Panc1 (cell line): Measurements from ENCODE around the gene TM2D1. TPM values are rescaled to one million over a fixed set of nuclear protein-coding genes. Genes with fewer than 3 reads are reported as not detected.
"Not testable (repeated sequence)": the region's sequence is repeated elsewhere in the genome, so short reads cannot be mapped to it uniquely, and the experiment has no call there.

Experiments
- ATAC-seq: fragments of 200-7000 bp; cut with Tn5 transposase; 2 replicates; pipeline ENCODE4 v1.9.1; 2020; ENCODE audit warnings: mild to moderate bottlenecking, moderate library complexity
- BruUV-seq: library from RNA; stranded (reverse); fragments of 400-500 nt; replicated peaks from 2 replicates; lab custom pipeline; 2021; lab: Mats Ljungman, UMichigan
- CTCF ChIA-PET: fragments of 300-600 bp; sonication (Branson Sonifier 250); formaldehyde crosslinking; loops from one replicate; lab custom pipeline; 2022; ENCODE audit warnings: antibody characterized with exemption; lab: Charles Lee
- POLR2A ChIA-PET: fragments of 300-600 bp; sonication (Branson Sonifier 250); formaldehyde crosslinking; loops from one replicate; lab custom pipeline; 2022; ENCODE audit warnings: antibody characterized with exemption; lab: Charles Lee
- DNase-seq: peaks from one replicate; pipeline ENCODE4 v3.0.0-alpha.2; 2010; ENCODE audit warnings: low read depth, low spot score
- H3K27ac ChIP-seq: 2 replicates; pipeline ENCODE4 v1.5.1; 2011; ENCODE audit warnings: mild to moderate bottlenecking, low read length, inconsistent platforms
- H3K27me3 ChIP-seq: fragments of 200-500 bp; sonication (Bioruptor generic); 2 replicates; pipeline ENCODE4 v1.6.0; 2014; ENCODE audit warnings: low read length, inconsistent platforms; ENCODE audit not compliant: control insufficient read depth, insufficient read depth
- H3K36me3 ChIP-seq: fragments of 200-500 bp; sonication (Bioruptor generic); 2 replicates; pipeline ENCODE4 v1.5.1; 2014; ENCODE audit warnings: inconsistent platforms, mild to moderate bottlenecking, low read length, moderate library complexity; ENCODE audit not compliant: control insufficient read depth, insufficient read depth
- H3K4me1 ChIP-seq: 2 replicates; pipeline ENCODE4 v1.5.1; 2011; ENCODE audit warnings: inconsistent platforms, mild to moderate bottlenecking, low read length, moderate library complexity; ENCODE audit not compliant: control insufficient read depth, insufficient read depth
- H3K4me3 ChIP-seq, 2 experiments: 2 replicates each; pipeline ENCODE4 v1.5.1; 2011 to 2012; ENCODE audit warnings: low read depth in 2 of 2, low read length in 2 of 2, mild to moderate bottlenecking in 2 of 2, inconsistent platforms in 1 of 2, moderate library complexity in 1 of 2
- H3K9me3 ChIP-seq: fragments of 200-500 bp; sonication (Bioruptor generic); 2 replicates; pipeline ENCODE4 v1.5.1; 2014; ENCODE audit warnings: low read depth, mild to moderate bottlenecking, inconsistent platforms, low read length, moderate library complexity; ENCODE audit not compliant: control insufficient read depth, insufficient read depth
- CTCF ChIP-seq: fragments of 450-650 bp; IDR thresholded peaks from 2 replicates; pipeline ENCODE4 v1.5.1; 2017; ENCODE audit warnings: mild to moderate bottlenecking
- POLR2AphosphoS5 ChIP-seq: IDR thresholded peaks from 2 replicates; pipeline ENCODE4 v1.6.1; 2012; ENCODE audit warnings: mild to moderate bottlenecking, low read depth, low read length, moderate library complexity
- REST ChIP-seq, 2 experiments: IDR thresholded peaks; 2 replicates each; pipeline ENCODE4 v1.6.1; 2011 to 2012; ENCODE audit warnings: low read depth in 2 of 2, control low read depth in 1 of 2, low read length in 1 of 2, mild to moderate bottlenecking in 1 of 2, moderate library complexity in 1 of 2; ENCODE audit not compliant: insufficient read depth in 1 of 2
- SIN3A ChIP-seq: IDR thresholded peaks from 2 replicates; pipeline ENCODE4 v1.6.1; 2012; ENCODE audit warnings: low read depth, mild to moderate bottlenecking, low read length, moderate library complexity, borderline replicate concordance; ENCODE audit not compliant: insufficient read depth
- TCF7L2 ChIP-seq: IDR thresholded peaks from 2 replicates; pipeline ENCODE4 v1.6.1; 2011; ENCODE audit warnings: mild to moderate bottlenecking, low read depth, low read length, inconsistent platforms
- in situ Hi-C: cut with HindIII; loops from 2 replicates; pipeline ENCODE4 v1.10.0; 2016; ENCODE audit warnings: low sequenced_read_pairs, low pct_unique_long_range_greater_than_20kb
- intact Hi-C: fragments of 100-400 bp; cut with micrococcal nuclease; formaldehyde crosslinking; loops from one replicate; pipeline ENCODE4 v1.10.0; 2022; ENCODE audit not compliant: unreplicated experiment
- total RNA-seq: library from RNA; stranded (reverse); gene quantifications from one replicate; pipeline ENCODE4 v1.2.1, GENCODE V29; 2021; ENCODE audit not compliant: unreplicated experiment

The TM2D1 gene
- total RNA-seq, 1 experiment from 2014 or later, result 43.2 TPM

- TF ChIP-seq REST (IDR thresholded peaks at IDR 0.05; ENCODE audit: insufficient read depth in 1 of 2, low read depth in 2 of 2, low read length in 1 of 2) (no peak), CTCF (no peak), TCF7L2 (no peak)
- no peak overlapping the region for H3K4me3 ChIP-seq
- intact Hi-C loops (no loop called here), in situ Hi-C loops (no loop called here)
- POLR2A ChIA-PET, result interaction anchor here (0.6 kb wide), 1 partner anchor 400 kb away, joined by 3 read pairs; no protein-coding TSS in a partner anchor
- BruUV-seq, result no TSS peak
- CTCF ChIA-PET, result interaction anchor here (0.6 kb wide), 1 partner anchor 610 kb away, joined by 3 read pairs; no protein-coding TSS in a partner anchor
- ATAC-seq (no peak), DNase-seq (no peak)
- H3K27ac ChIP-seq, result no peak overlapping the region
- H3K9me3 ChIP-seq, result no peaks in the 10 kb centered on the region
- peaks cover 9% of the 10 kb centered on the region for H3K36me3 ChIP-seq
- H3K4me1 ChIP-seq, result peaks cover 12% of the 10 kb centered on the region; the same call in 1 of the 2 replicates
- no peaks in the 10 kb centered on the region for H3K27me3 ChIP-seq
Observed at GRCh38 chr1:61727544-61727943, 2.6 kb upstream of the TM2D1 start.

- H3K27me3 ChIP-seq, result no peaks in the 10 kb centered on the region
- H3K36me3 ChIP-seq, result peaks cover 9% of the 10 kb centered on the region
- peak overlapping the region; percentile 95 to 96 for H3K4me3 ChIP-seq
- H3K27ac ChIP-seq, result peak overlapping the region; percentile 97
- H3K9me3 ChIP-seq, result no peaks in the 10 kb centered on the region
- peaks cover 12% of the 10 kb centered on the region; the same call in 1 of the 2 replicates for H3K4me1 ChIP-seq
- no TSS peak for BruUV-seq
- ChIA-PET CTCF (no interaction called here), POLR2A (no interaction called here)
- TF ChIP-seq SIN3A, result no peak
- no peak for TF ChIP-seq TCF7L2
- no peak for TF ChIP-seq CTCF
- TF ChIP-seq REST (IDR thresholded peaks at IDR 0.05; ENCODE audit: insufficient read depth in 1 of 2, low read depth in 2 of 2, low read length in 1 of 2), result no peak
- no peak for TF ChIP-seq POLR2AphosphoS5
- in situ Hi-C loops (no loop called here), intact Hi-C loops (no loop called here)
- ATAC-seq, result peak; percentile 21
- no peak for DNase-seq
Observed at GRCh38 chr1:61724506-61724812, 482 bp downstream of the TM2D1 start.

- POLR2A ChIA-PET, H3K4me1 ChIP-seq, H3K27me3 ChIP-seq, CTCF ChIA-PET, in situ Hi-C loops, BruUV-seq, H3K36me3 ChIP-seq, DNase-seq, H3K4me3 ChIP-seq, H3K27ac ChIP-seq, ATAC-seq, intact Hi-C loops, H3K9me3 ChIP-seq: not testable (repeated sequence)
Observed at GRCh38 chr1:61718996-61719663, 5.8 kb downstream of the TM2D1 start.
